Measurements from ENCODE around the gene RIPK4.
"Not testable (repeated sequence)": the region's sequence is repeated elsewhere in the genome, so short reads cannot be mapped to it uniquely, and the experiment has no call there.

The RIPK4 gene

DNA sequence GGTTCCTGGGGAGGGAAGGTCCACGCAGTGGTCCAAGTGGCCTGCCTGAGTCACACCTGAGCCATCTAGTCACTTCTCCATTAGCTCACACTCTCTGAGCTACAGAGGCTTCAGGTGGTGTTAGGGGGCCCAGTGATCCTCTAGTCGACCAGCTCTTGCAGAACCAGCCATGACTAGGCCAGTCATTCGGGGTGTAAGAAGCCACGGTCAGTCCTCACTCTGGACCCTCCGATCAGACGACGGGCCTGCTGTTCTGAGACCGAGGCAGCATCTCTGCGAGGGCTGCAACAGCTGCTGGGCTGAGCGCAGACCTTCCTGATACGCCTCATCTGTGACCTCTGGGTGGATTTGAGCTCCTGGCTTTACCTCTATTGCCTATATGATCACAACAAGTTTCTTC lies 68.8 kb downstream of the RIPK4 start:
- no peak for DNase-seq (ENCODE audit: low read depth in 2 of 3, low spot score in 1 of 3)

DNA sequence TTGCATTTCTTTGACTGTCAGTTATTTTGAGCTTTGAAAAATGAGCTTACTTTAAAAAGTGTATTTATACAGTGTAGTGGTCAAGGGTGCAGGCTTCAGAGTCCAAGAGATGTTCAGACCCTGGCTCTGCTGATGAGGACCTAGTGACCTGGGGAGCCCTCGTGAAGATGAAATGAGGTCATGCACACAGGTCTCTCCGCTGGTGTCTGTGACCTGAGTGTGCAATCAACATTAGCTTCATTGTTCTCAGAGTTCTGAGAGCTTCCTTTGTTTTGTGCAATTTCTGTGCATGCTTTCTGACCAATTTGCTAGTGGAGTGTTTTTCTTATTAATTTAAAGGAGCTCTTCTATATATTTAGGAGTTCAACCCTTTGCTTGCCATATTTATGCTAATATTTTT lies 71.3 kb downstream of the RIPK4 start:
- DNase-seq (ENCODE audit: low read depth in 2 of 3, low spot score in 1 of 3): no peak

DNA sequence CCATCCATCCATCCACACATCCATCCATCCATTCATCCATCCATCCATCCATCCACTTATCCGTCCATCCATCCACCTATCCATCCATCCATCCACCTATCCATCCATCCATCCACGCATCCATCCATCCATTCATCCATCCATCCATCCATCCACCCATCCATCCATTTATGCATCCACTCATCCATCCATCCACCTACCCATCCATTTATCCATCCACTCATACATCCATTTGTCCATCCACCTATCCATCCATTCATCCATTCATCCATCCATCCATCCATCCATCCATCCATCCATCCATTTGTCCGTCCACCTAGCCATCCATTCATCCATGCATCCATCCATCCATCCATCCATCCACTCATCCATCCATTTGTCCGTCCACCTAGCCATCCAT lies 72.8 kb downstream of the RIPK4 start:
- not testable (repeated sequence) for DNase-seq (ENCODE audit: low read depth in 2 of 3, low spot score in 1 of 3)

DNA sequence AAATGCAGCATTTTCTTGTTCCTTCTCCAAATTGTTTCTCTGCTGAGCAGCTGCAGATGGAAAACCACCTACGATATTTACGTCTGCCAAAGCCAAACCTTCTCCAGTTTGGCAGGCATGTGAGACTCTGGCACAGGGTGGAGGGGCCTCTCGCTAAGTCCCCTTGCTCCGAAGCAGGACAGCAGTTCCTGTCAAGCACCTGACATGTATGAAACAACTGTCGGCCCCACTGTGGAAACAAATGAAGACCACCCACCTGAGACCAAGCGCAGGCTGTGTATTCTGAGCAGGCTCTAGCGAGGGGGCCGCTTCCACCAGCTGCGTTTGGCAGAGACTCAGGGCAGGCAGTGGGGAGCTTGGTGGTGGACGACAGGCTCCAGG lies 74.7 kb downstream of the RIPK4 start:
- no peak for DNase-seq (ENCODE audit: low read depth in 2 of 3, low spot score in 1 of 3)

DNA sequence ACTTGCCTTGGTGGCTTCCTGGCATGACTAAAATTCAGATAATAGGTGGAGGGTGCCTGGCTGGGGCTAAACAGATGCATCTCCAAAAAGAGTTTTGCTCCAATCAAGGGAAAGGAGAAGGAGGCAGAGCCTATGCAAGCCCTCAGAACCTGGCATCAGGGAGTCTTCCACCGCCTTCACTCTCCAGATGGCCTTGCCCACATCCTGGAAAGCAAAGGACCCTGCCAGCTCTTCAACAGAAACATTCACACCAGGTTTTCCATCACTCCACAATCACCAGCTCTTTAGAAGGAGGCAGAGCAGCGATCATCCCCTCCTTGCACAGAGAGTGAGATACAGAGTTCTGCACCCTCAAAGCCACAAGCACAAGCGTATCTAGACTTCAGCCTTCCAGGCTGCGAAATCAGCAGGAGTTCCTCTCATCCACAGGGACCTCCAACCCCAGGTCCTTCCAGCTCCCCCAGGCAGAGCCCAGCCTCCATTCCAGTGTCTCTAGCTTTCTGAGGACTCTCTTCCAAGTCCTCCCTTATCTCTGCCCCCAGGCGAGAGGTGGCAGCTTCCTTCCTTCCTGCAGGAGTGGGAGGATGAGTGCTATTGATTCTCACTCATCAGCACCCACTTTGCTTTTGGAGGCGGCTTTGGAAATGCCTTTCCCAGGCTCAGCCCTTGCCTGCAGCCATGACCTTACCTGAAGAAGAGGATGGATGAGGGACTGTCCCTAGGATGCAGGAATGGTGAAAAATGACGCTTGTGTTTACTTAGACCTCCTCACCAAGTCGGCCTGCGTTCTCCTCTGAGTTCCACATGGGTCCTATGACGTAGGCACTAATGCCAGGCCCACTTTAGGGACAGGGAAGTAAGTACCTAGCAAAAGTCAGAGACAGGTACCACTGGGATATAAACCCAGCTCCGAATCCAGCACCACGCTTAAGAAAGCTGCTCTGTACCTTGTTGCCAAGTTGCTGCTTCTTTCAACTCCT lies 75.4 kb downstream of the RIPK4 start:
- DNase-seq (ENCODE audit: low read depth in 2 of 3, low spot score in 1 of 3): no peak
